SK-N-SH treated with all-trans-retinoic acid at 6 μM for 48 hours (cell line): ENCODE data around the gene SH3BP4.

Experiments used
- ATAC-seq: fragments of 200-7000 bp; cut with Tn5 transposase; 3 replicates; pipeline ENCODE4 v1.9.1; 2020; ENCODE audit warnings: mild to moderate bottlenecking, moderate library complexity
- ARNTL ChIP-seq: fragments of 450-650 bp; formaldehyde crosslinking; IDR thresholded peaks from 2 replicates; pipeline ENCODE4 v1.5.0; 2020; ENCODE audit warnings: low read depth, mild to moderate bottlenecking, moderate library complexity, borderline replicate concordance
- BACH2 ChIP-seq: fragments of 250-450 bp; sonication (Bioruptor Pico); IDR thresholded peaks from 2 replicates; pipeline ENCODE4 v1.9.0; 2021; ENCODE audit warnings: mild to moderate bottlenecking, borderline replicate concordance
- CREB5 ChIP-seq: fragments of 250-450 bp; sonication (Bioruptor Pico); IDR thresholded peaks from 2 replicates; pipeline ENCODE4 v1.5.1; 2020; ENCODE audit warnings: low read depth, mild to moderate bottlenecking, moderate library complexity
- CSDC2 ChIP-seq: fragments of 250-450 bp; sonication (Bioruptor Pico); IDR thresholded peaks from 2 replicates; pipeline ENCODE4 v1.5.0; 2020; ENCODE audit warnings: mild to moderate bottlenecking, moderate library complexity
- CSRNP3 ChIP-seq: fragments of 250-450 bp; sonication (Bioruptor Pico); IDR thresholded peaks from 2 replicates; pipeline ENCODE4 v1.5.1; 2021; ENCODE audit warnings: mild to moderate bottlenecking, moderate library complexity
- ESRRG ChIP-seq: fragments of 250-450 bp; sonication (Bioruptor Pico); IDR thresholded peaks from 2 replicates; pipeline ENCODE4 v1.6.1; 2021; ENCODE audit warnings: mild to moderate bottlenecking
- GLIS3 ChIP-seq: fragments of 250-450 bp; sonication (Bioruptor Pico); IDR thresholded peaks from 2 replicates; pipeline ENCODE4 v1.5.0; 2020; ENCODE audit warnings: mild to moderate bottlenecking, moderate library complexity
- ISL1 ChIP-seq: fragments of 250-450 bp; sonication (Bioruptor Pico); IDR thresholded peaks from 2 replicates; pipeline ENCODE4 v2.1.2; 2022; ENCODE audit warnings: mild to moderate bottlenecking, moderate library complexity
- OSR1 ChIP-seq: fragments of 250-450 bp; sonication (Bioruptor Pico); IDR thresholded peaks from 2 replicates; pipeline ENCODE4 v1.8.0; 2022; ENCODE audit warnings: moderate library complexity, mild to moderate bottlenecking, inconsistent platforms
- PATZ1 ChIP-seq: fragments of 250-450 bp; sonication (Bioruptor Pico); IDR thresholded peaks from 2 replicates; pipeline ENCODE4 v1.8.0; 2020; ENCODE audit warnings: mild to moderate bottlenecking, moderate library complexity, borderline replicate concordance
- POU6F1 ChIP-seq: fragments of 250-450 bp; sonication (Bioruptor Pico); IDR thresholded peaks from 2 replicates; pipeline ENCODE4 v1.8.0; 2021; ENCODE audit warnings: low read depth, mild to moderate bottlenecking, moderate library complexity, borderline replicate concordance
- PPARA ChIP-seq: fragments of 250-450 bp; sonication (Bioruptor Pico); IDR thresholded peaks from 2 replicates; pipeline ENCODE4 v1.5.0; 2020; ENCODE audit warnings: mild to moderate bottlenecking, borderline replicate concordance
- RARB ChIP-seq: fragments of 250-450 bp; sonication (Bioruptor Pico); IDR thresholded peaks from 2 replicates; pipeline ENCODE4 v1.8.0; 2021; ENCODE audit warnings: mild to moderate bottlenecking, moderate library complexity
- SNAI2 ChIP-seq: fragments of 250-450 bp; sonication (Bioruptor Pico); IDR thresholded peaks from 2 replicates; pipeline ENCODE4 v1.5.0; 2020; ENCODE audit warnings: mild to moderate bottlenecking, moderate library complexity
- TCF4 ChIP-seq: fragments of 250-450 bp; sonication (Bioruptor Pico); IDR thresholded peaks from 2 replicates; pipeline ENCODE4 v1.8.0; 2021; ENCODE audit warnings: mild to moderate bottlenecking, moderate library complexity, borderline replicate concordance
- TOX ChIP-seq: fragments of 250-450 bp; sonication (Bioruptor Pico); IDR thresholded peaks from 2 replicates; pipeline ENCODE4 v1.8.0; 2021; ENCODE audit warnings: mild to moderate bottlenecking, moderate library complexity, borderline replicate concordance
- ZC3H10 ChIP-seq: fragments of 250-450 bp; sonication (Bioruptor Pico); IDR thresholded peaks from 2 replicates; pipeline ENCODE4 v1.5.1; 2021; ENCODE audit warnings: mild to moderate bottlenecking, moderate library complexity
- ZFP3 ChIP-seq: fragments of 250-450 bp; sonication (Bioruptor Pico); IDR thresholded peaks from 2 replicates; pipeline ENCODE4 v1.5.0; 2020; ENCODE audit warnings: mild to moderate bottlenecking, moderate library complexity
- ZFP30 ChIP-seq: fragments of 450-650 bp; formaldehyde crosslinking; IDR thresholded peaks from 2 replicates; pipeline ENCODE4 v1.5.0; 2022; ENCODE audit warnings: mild to moderate bottlenecking, moderate library complexity
- ZNF565 ChIP-seq: fragments of 450-650 bp; formaldehyde crosslinking; conservative IDR thresholded peaks from 2 replicates; pipeline ENCODE4 v1.5.0; 2020; ENCODE audit warnings: low read depth, mild to moderate bottlenecking, moderate library complexity
- ZNF70 ChIP-seq: fragments of 450-650 bp; formaldehyde crosslinking; IDR thresholded peaks from 2 replicates; pipeline ENCODE4 v1.5.0; 2020; ENCODE audit warnings: mild to moderate bottlenecking, moderate library complexity
- ZNF8 ChIP-seq: fragments of 450-650 bp; formaldehyde crosslinking; IDR thresholded peaks from 2 replicates; pipeline ENCODE4 v1.5.0; 2020; ENCODE audit warnings: mild to moderate bottlenecking, moderate library complexity

The SH3BP4 gene

GRCh38 chr2:234951664-234952269 is at the start of gene SH3BP4:
Gene SH3BP4 (plus strand): TSS chr2:234952017. CDS start chr2:235035003, 82,986 bp downstream.
- no peak for TF ChIP-seq TOX (CRISPR knock-in tag)
- no peak for TF ChIP-seq TCF4
- TF ChIP-seq OSR1 (CRISPR knock-in tag) = no peak
- TF ChIP-seq CSDC2 = no peak
- TF ChIP-seq ZNF70 (CRISPR knock-in tag) = no peak
- TF ChIP-seq ZNF8 (CRISPR knock-in tag) = no peak
- no peak for TF ChIP-seq PATZ1
- TF ChIP-seq SNAI2 (CRISPR knock-in tag) = no peak
- TF ChIP-seq ARNTL = no peak
- TF ChIP-seq GLIS3 = no peak
- TF ChIP-seq ESRRG (CRISPR knock-in tag) = no peak
- no peak for TF ChIP-seq RARB (CRISPR knock-in tag)
- no peak for TF ChIP-seq CSRNP3 (CRISPR knock-in tag)
- TF ChIP-seq, all 23 proteins: peak for 0
- peak; percentile 79 for ATAC-seq

- TF ChIP-seq TOX (CRISPR knock-in tag) = no peak
- TF ChIP-seq TCF4 = no peak
- TF ChIP-seq ZFP30 (CRISPR knock-in tag) = no peak
- TF ChIP-seq OSR1 (CRISPR knock-in tag) = no peak
- no peak for TF ChIP-seq ZFP3
- no peak for TF ChIP-seq RARB (CRISPR knock-in tag)
- TF ChIP-seq PPARA (CRISPR knock-in tag) = no peak
- TF ChIP-seq BACH2 (CRISPR knock-in tag) = no peak
- no peak for TF ChIP-seq CSDC2
- no peak for TF ChIP-seq ISL1
- no peak for TF ChIP-seq ZNF70 (CRISPR knock-in tag)
- TF ChIP-seq CREB5 (CRISPR knock-in tag) = no peak
- TF ChIP-seq ZNF565 (CRISPR knock-in tag) = no peak
- no peak for TF ChIP-seq SNAI2 (CRISPR knock-in tag)
- TF ChIP-seq ZNF8 (CRISPR knock-in tag) = no peak
- no peak for TF ChIP-seq CSRNP3 (CRISPR knock-in tag)
- TF ChIP-seq PATZ1 = no peak
- no peak for TF ChIP-seq POU6F1 (CRISPR knock-in tag)
- no peak for TF ChIP-seq ZC3H10 (CRISPR knock-in tag)
- no peak for ATAC-seq
Measured at GRCh38 chr2:234904785-234905184, 47.0 kb upstream of the SH3BP4 start.
